ENCODE measurements around the gene STAB1. TPM values are rescaled to one million over a fixed set of nuclear protein-coding genes. Genes with fewer than 3 reads are reported as not detected.

STAB1 gene
- total and polyA plus RNA-seq, 2 experiments from 2014 or later: 0.90 to 1.9 TPM

GRCh38 chr3:52547143-52547542 is 52.0 kb downstream of the STAB1 start:
- Mint-ChIP-seq H3K4me3 (no peak overlapping the region; the same call in 2 of the 3 replicates), H3K36me3 (ENCODE audit: low read depth) (peaks cover 19% of the 10 kb centered on the region; the same call in 2 of the 3 replicates), H3K4me1 (no peaks in the 10 kb centered on the region), H3K27me3 (ENCODE audit: insufficient read depth, low read depth, poor library complexity) (peaks cover 2% of the 10 kb centered on the region), H3K9me3 (no peaks in the 10 kb centered on the region), H3K27ac (no peak overlapping the region)
- H3K9me2 ChIP-seq (ENCODE audit: insufficient read depth): no peaks in the 10 kb centered on the region
- H3K27me3 ChIP-seq (ENCODE audit: insufficient read depth): no peaks in the 10 kb centered on the region
- no peaks in the 10 kb centered on the region; the same call in 1 of the 2 replicates for H3F3A ChIP-seq (replicated peaks; ENCODE audit: low read depth)
- H3K27ac ChIP-seq (ENCODE audit: low read depth): no peak overlapping the region
- DNase-seq (ENCODE audit: low spot score): no peak
- no peak for ATAC-seq
- H3K4me1 ChIP-seq (ENCODE audit: insufficient read depth): no peaks in the 10 kb centered on the region
- no peak overlapping the region for H3K4me3 ChIP-seq
- peaks cover 14% of the 10 kb centered on the region for H4K20me1 ChIP-seq (replicated peaks; ENCODE audit: insufficient read depth)
- H2AFZ ChIP-seq: no peak overlapping the region
- no peaks in the 10 kb centered on the region for H3K79me2 ChIP-seq (replicated peaks; ENCODE audit: insufficient read depth)
- TF ChIP-seq NANOG (IDR thresholded peaks at IDR 0.05; ENCODE audit: borderline replicate concordance): no peak
- no peak for TF ChIP-seq ZNF331 (CRISPR knock-in tag; IDR thresholded peaks at IDR 0.05; ENCODE audit: low read depth)
- TF ChIP-seq STAT1 (IDR thresholded peaks at IDR 0.05; ENCODE audit: unreplicated experiment): no peak
- TF ChIP-seq CREB1 (CRISPR knock-in tag; IDR thresholded peaks at IDR 0.05; ENCODE audit: low read depth): no peak
- no peak for TF ChIP-seq ETS1 (IDR thresholded peaks at IDR 0.05)
- no peak for TF ChIP-seq EZH2 (IDR thresholded peaks at IDR 0.05; ENCODE audit: low read depth, unreplicated experiment)
- no peak for TF ChIP-seq JUNB (IDR thresholded peaks at IDR 0.05; ENCODE audit: unreplicated experiment)
- no peak for TF ChIP-seq EZH2phosphoT487 (IDR thresholded peaks at IDR 0.05; ENCODE audit: unreplicated experiment)
- TF ChIP-seq POLR2AphosphoS5 (IDR thresholded peaks at IDR 0.05; ENCODE audit: low read depth): no peak
- no peak for TF ChIP-seq CTCF (conservative IDR thresholded peaks at IDR 0.05; ENCODE audit: low read depth in 2 of 2)
- no peak for TF ChIP-seq ZNF462 (CRISPR knock-in tag; IDR thresholded peaks at IDR 0.05)
- TF ChIP-seq ZNF114 (CRISPR knock-in tag; IDR thresholded peaks at IDR 0.05): no peak
- peaks cover 15% of the 10 kb centered on the region; the same call in 1 of the 2 replicates for H3K36me3 ChIP-seq (ENCODE audit: insufficient read depth)
- no peak overlapping the region for H3K4me2 ChIP-seq
